Liver (tissue), 3 donors: ENCODE data around the gene BCAS1.

Source experiments
- CTCF ChIP-seq: fragments of 150-350 bp; IDR thresholded peaks from 2 replicates; pipeline ENCODE4 v1.5.1; 2017; ENCODE audit warnings: improper control_type of control experiment, low read depth, low read length; ENCODE audit not compliant: missing input control
- GABPA ChIP-seq, 2 donors: IDR thresholded peaks in 1 of 2; conservative IDR thresholded peaks in 1 of 2; 2 replicates each; pipeline ENCODE4 v1.6.1; 2016; ENCODE audit warnings: antibody characterized with exemption in 2 of 2, mild to moderate bottlenecking in 1 of 2, moderate library complexity in 1 of 2
- MAX ChIP-seq: IDR thresholded peaks from 2 replicates; pipeline ENCODE4 v1.6.1; 2016; ENCODE audit warnings: antibody characterized with exemption
- YY1 ChIP-seq: IDR thresholded peaks from 2 replicates; pipeline ENCODE4 v1.6.1; 2016; ENCODE audit warnings: antibody characterized with exemption, mild to moderate bottlenecking
- ZBTB33 ChIP-seq: IDR thresholded peaks from 2 replicates; pipeline ENCODE4 v1.6.1; 2016; ENCODE audit warnings: antibody characterized with exemption
- donor health status: healthy.
- donor health status: healthy.

GRCh38 chr20:53960579-53961272 is 109.7 kb downstream of the BCAS1 start:
- no peak for TF ChIP-seq CTCF
- no peak for TF ChIP-seq ZBTB33
- TF ChIP-seq MAX, result no peak
- no peak for TF ChIP-seq GABPA (IDR thresholded peaks at IDR 0.05 in 1 of 2, conservative IDR thresholded peaks at IDR 0.05 in 1 of 2)
- TF ChIP-seq YY1, result no peak
